SU-DHL-6 (cell line): ENCODE data around the gene HP.

Source experiments
- H2AFZ ChIP-seq: fragments of 200-600 bp; sonication (generic); 2 replicates; pipeline ENCODE4 v1.6.1; 2014; ENCODE audit warnings: low read depth, mild to moderate bottlenecking, moderate library complexity, mixed read lengths, antibody characterized with exemption, low read length; ENCODE audit not compliant: severe bottlenecking
- H3F3A ChIP-seq: fragments of 200-600 bp; shearing (Covaris generic); 2 replicates; pipeline ENCODE4 v1.6.0; 2016; ENCODE audit warnings: antibody characterized with exemption, mild to moderate bottlenecking; ENCODE audit not compliant: insufficient read depth
- H3K27ac ChIP-seq: fragments of 200-600 bp; sonication (generic); 2 replicates; pipeline ENCODE4 v1.5.1; 2016; ENCODE audit warnings: low read depth, mild to moderate bottlenecking, low read length, moderate library complexity, mixed read lengths
- H3K27me3 ChIP-seq: fragments of 200-600 bp; sonication (generic), shearing (Covaris generic); 2 replicates; pipeline ENCODE4 v1.6.0; 2014; ENCODE audit warnings: mild to moderate bottlenecking, low read length
- H3K36me3 ChIP-seq: fragments of 200-600 bp; sonication (generic); 2 replicates; pipeline ENCODE4 v1.6.1; 2014; ENCODE audit warnings: mild to moderate bottlenecking, low read length, mixed read lengths
- H3K4me2 ChIP-seq: fragments of 300-600, 200-600 bp; shearing (Covaris generic), sonication (generic); 2 replicates; pipeline ENCODE4 v1.6.0; 2014; ENCODE audit warnings: low read length, low read depth, mild to moderate bottlenecking; ENCODE audit not compliant: poor library complexity, severe bottlenecking
- H3K4me3 ChIP-seq: fragments of 200-600 bp; sonication (generic); 2 replicates; pipeline ENCODE4 v1.5.1; 2014; ENCODE audit warnings: antibody characterized with exemption, low read length, mild to moderate bottlenecking, mixed read lengths; ENCODE audit not compliant: insufficient read depth, poor library complexity, severe bottlenecking
- H3K79me2 ChIP-seq: fragments of 200-600 bp; sonication (generic); 2 replicates; pipeline ENCODE4 v1.6.1; 2014; ENCODE audit warnings: mild to moderate bottlenecking, low read length, moderate library complexity; ENCODE audit not compliant: insufficient read depth
- H3K9ac ChIP-seq: fragments of 200-600 bp; sonication (generic); 2 replicates; pipeline ENCODE4 v1.7.0; 2014; ENCODE audit warnings: mild to moderate bottlenecking, low read length
- H3K9me2 ChIP-seq: fragments of 200-600 bp; sonication (generic); replicated peaks from 2 replicates; pipeline ENCODE4 v1.6.1; 2014; ENCODE audit warnings: low read length; ENCODE audit not compliant: insufficient read depth
- H3K9me3 ChIP-seq: fragments of 200-600 bp; sonication (generic); 2 replicates; pipeline ENCODE4 v1.6.1; 2014; ENCODE audit warnings: low read length, mixed read lengths; ENCODE audit not compliant: insufficient read depth
- H4K20me1 ChIP-seq: fragments of 200-600 bp; sonication (generic); 2 replicates; pipeline ENCODE4 v1.6.1; 2014; ENCODE audit warnings: low read depth, mild to moderate bottlenecking, antibody characterized with exemption, low read length, moderate library complexity, mixed read lengths
- CTCF ChIP-seq: fragments of 200-600 bp; sonication (generic); IDR thresholded peaks from one replicate; pipeline ENCODE4 v1.5.1; 2017; ENCODE audit warnings: antibody characterized with exemption, mild to moderate bottlenecking, low read length, moderate library complexity; ENCODE audit not compliant: insufficient read depth, poor library complexity, severe bottlenecking
- EZH2phosphoT487 ChIP-seq: fragments of 200-600 bp; sonication (generic), shearing (Covaris generic); conservative IDR thresholded peaks from 2 replicates; pipeline ENCODE4 v1.6.1; 2018; ENCODE audit warnings: mild to moderate bottlenecking, antibody characterized with exemption, low read length, moderate library complexity, mixed read lengths

HP gene

GRCh38 chr16:72061564-72061963, 7.3 kb downstream of the HP start:
- H3K9me2 ChIP-seq, result no peaks in the 10 kb centered on the region
- TF ChIP-seq CTCF (no peak), EZH2phosphoT487 (no peak)
- no peak overlapping the region for H2AFZ ChIP-seq
- no peaks in the 10 kb centered on the region for H3F3A ChIP-seq
- H3K36me3 ChIP-seq, result no peaks in the 10 kb centered on the region
- no peaks in the 10 kb centered on the region for H3K9me3 ChIP-seq
- no peaks in the 10 kb centered on the region for H3K27me3 ChIP-seq
- no peak overlapping the region for H3K4me3 ChIP-seq
- no peaks in the 10 kb centered on the region for H4K20me1 ChIP-seq
- H3K4me2 ChIP-seq, result no peak overlapping the region
- H3K79me2 ChIP-seq, result no peaks in the 10 kb centered on the region
- no peak overlapping the region for H3K27ac ChIP-seq
- H3K9ac ChIP-seq, result no peak overlapping the region

GRCh38 chr16:72064361-72064894, 10.1 kb downstream of the HP start:
- Histone ChIP-seq H4K20me1 (no peaks in the 10 kb centered on the region), H3K9me2 (no peaks in the 10 kb centered on the region), H3F3A (no peaks in the 10 kb centered on the region), H3K9ac (no peak overlapping the region), H3K79me2 (no peaks in the 10 kb centered on the region), H3K36me3 (no peaks in the 10 kb centered on the region), H3K27ac (no peak overlapping the region), H2AFZ (no peak overlapping the region), H3K4me3 (no peak overlapping the region), H3K4me2 (no peak overlapping the region), H3K27me3 (no peaks in the 10 kb centered on the region), H3K9me3 (no peaks in the 10 kb centered on the region)
- TF ChIP-seq CTCF (no peak), EZH2phosphoT487 (no peak)

GRCh38 chr16:72066747-72067146, 12.4 kb downstream of the HP start:
- Histone ChIP-seq H3K9ac (no peak overlapping the region), H3F3A (no peaks in the 10 kb centered on the region), H3K9me2 (no peaks in the 10 kb centered on the region), H3K79me2 (no peaks in the 10 kb centered on the region), H3K9me3 (no peaks in the 10 kb centered on the region), H3K4me3 (no peak overlapping the region), H2AFZ (no peak overlapping the region), H3K36me3 (no peaks in the 10 kb centered on the region), H3K27ac (no peak overlapping the region), H4K20me1 (no peaks in the 10 kb centered on the region), H3K4me2 (no peak overlapping the region), H3K27me3 (no peaks in the 10 kb centered on the region)
- TF ChIP-seq EZH2phosphoT487, result no peak
- peak; percentile 38 for TF ChIP-seq CTCF

GRCh38 chr16:72068930-72069329, 14.6 kb downstream of the HP start:
- TF ChIP-seq CTCF (no peak), EZH2phosphoT487 (no peak)
- Histone ChIP-seq H3K27me3 (no peaks in the 10 kb centered on the region), H3K36me3 (no peaks in the 10 kb centered on the region), H3K4me2 (no peak overlapping the region), H3K4me3 (no peak overlapping the region), H3K79me2 (no peaks in the 10 kb centered on the region), H3K9me2 (no peaks in the 10 kb centered on the region), H4K20me1 (no peaks in the 10 kb centered on the region), H3K9me3 (no peaks in the 10 kb centered on the region), H3K9ac (no peak overlapping the region), H3F3A (no peaks in the 10 kb centered on the region), H3K27ac (no peak overlapping the region), H2AFZ (no peak overlapping the region)
